Activated T-cell treated with anti-CD3 and anti-CD28 coated beads for 48 hours (primary cell): ENCODE measurements around the gene ACTMAP.

Experiments
- DNase-seq: peaks from one replicate; pipeline ENCODE4 v3.0.0-alpha.2; 2020; ENCODE audit warnings: low read depth

Gene ACTMAP

GRCh38 chr19:40718774-40719391 is 31.4 kb downstream of the ACTMAP start:
- DNase-seq: no peak

GRCh38 chr19:40717880-40718773 is 32.1 kb downstream of the ACTMAP start:
- no peak for DNase-seq

GRCh38 chr19:40717325-40717879 is 32.9 kb downstream of the ACTMAP start:
- no peak for DNase-seq

- peak; percentile 100 for DNase-seq
Observed at GRCh38 chr19:40716482-40717324, 33.6 kb downstream of the ACTMAP start, which contains the start of the genes COQ8B and ITPKC. COQ8B (minus strand) TSS chr19:40716886; CDS start chr19:40714632, 2,254 bp downstream. ITPKC (plus strand) TSS chr19:40717112; CDS start chr19:40717136, 24 bp downstream.

GRCh38 chr19:40716031-40716481 is 34.2 kb downstream of the ACTMAP start:
- peak; percentile 67 for DNase-seq

- DNase-seq: peak; percentile 89
Observed at GRCh38 chr19:40714441-40715299, 35.6 kb downstream of the ACTMAP start.

GRCh38 chr19:40713939-40714338 is 36.3 kb downstream of the ACTMAP start:
- DNase-seq: no peak

- DNase-seq: no peak
Observed at GRCh38 chr19:40709817-40710216, 40.5 kb downstream of the ACTMAP start.

GRCh38 chr19:40707615-40708014 is 42.7 kb downstream of the ACTMAP start:
- DNase-seq: no peak

GRCh38 chr19:40705950-40706619 is 44.2 kb downstream of the ACTMAP start:
- DNase-seq: no peak

GRCh38 chr19:40705362-40705651 is 45.0 kb downstream of the ACTMAP start:
- DNase-seq: no peak

- DNase-seq: no peak
Observed at GRCh38 chr19:40704491-40705361, 45.6 kb downstream of the ACTMAP start.

- no peak for DNase-seq
Observed at GRCh38 chr19:40703029-40703755, 47.1 kb downstream of the ACTMAP start.

- no peak for DNase-seq
Observed at GRCh38 chr19:40702337-40703012, 47.8 kb downstream of the ACTMAP start.

- DNase-seq: no peak
Observed at GRCh38 chr19:40701758-40702157, 48.5 kb downstream of the ACTMAP start.

- no peak for DNase-seq
Observed at GRCh38 chr19:40700083-40700482, 50.2 kb downstream of the ACTMAP start.

- DNase-seq: no peak
Observed at GRCh38 chr19:40697007-40697406, 53.3 kb downstream of the ACTMAP start.

- DNase-seq: no peak
Observed at GRCh38 chr19:40695881-40696280, 54.4 kb downstream of the ACTMAP start.
